Smooth muscle cell (in vitro differentiated cells): ENCODE data around the gene HYAL1. TPM values are rescaled to one million over a fixed set of nuclear protein-coding genes. Genes with fewer than 3 reads are reported as not detected.

Experiments used
- DNase-seq: peaks from one replicate; lab custom pipeline; 2025; ENCODE audit not compliant: unreplicated experiment; lab: John Stamatoyannopoulos, UW
- H2AFZ ChIP-seq: fragments of 200-600 bp; sonication (generic); 2 replicates; pipeline ENCODE4 v1.6.0; 2016; ENCODE audit warnings: antibody characterized with exemption, low read depth, mild to moderate bottlenecking
- H3F3A ChIP-seq: fragments of 200-600 bp; sonication (generic); 2 replicates; pipeline ENCODE4 v1.6.0; 2017; ENCODE audit warnings: antibody characterized with exemption, low read depth
- H3K27ac ChIP-seq: fragments of 200-600 bp; sonication (generic); 2 replicates; pipeline ENCODE4 v1.5.1; 2016; ENCODE audit warnings: low read depth, mild to moderate bottlenecking
- H3K27me3 ChIP-seq: fragments of 200-600 bp; sonication (generic); 2 replicates; pipeline ENCODE4 v1.6.1; 2016; ENCODE audit warnings: low read depth, mild to moderate bottlenecking
- H3K36me3 ChIP-seq: fragments of 200-600 bp; sonication (generic); 2 replicates; pipeline ENCODE4 v1.5.1; 2016; ENCODE audit warnings: low read depth
- H3K4me1 ChIP-seq: fragments of 200-600 bp; sonication (generic); 2 replicates; pipeline ENCODE4 v1.5.1; 2016; ENCODE audit warnings: low read depth
- H3K4me2 ChIP-seq: fragments of 200-600 bp; sonication (generic); 2 replicates; pipeline ENCODE4 v1.6.0; 2016; ENCODE audit warnings: mild to moderate bottlenecking
- H3K4me3 ChIP-seq: fragments of 200-600 bp; sonication (generic); 2 replicates; pipeline ENCODE4 v1.5.1; 2016; ENCODE audit warnings: mild to moderate bottlenecking
- H3K79me2 ChIP-seq: fragments of 200-600 bp; sonication (generic); 2 replicates; pipeline ENCODE4 v1.6.0; 2016; ENCODE audit warnings: low read depth, mild to moderate bottlenecking
- H3K9ac ChIP-seq: fragments of 200-600 bp; sonication (generic); 2 replicates; pipeline ENCODE4 v1.6.0; 2016; ENCODE audit warnings: low read depth
- H3K9me3 ChIP-seq: fragments of 200-600 bp; sonication (generic); replicated peaks from 2 replicates; pipeline ENCODE4 v1.5.1; 2016; ENCODE audit warnings: low read depth
- H4K20me1 ChIP-seq: fragments of 200-600 bp; sonication (generic); 2 replicates; pipeline ENCODE4 v1.6.0; 2016; ENCODE audit warnings: low read depth
- WGBS: methylation state at CpG from one replicate; pipeline ENCODE4 v1.1.7; 2016; ENCODE audit warnings: low lambda C conversion rate; 5-methylcytosine and 5-hydroxymethylcytosine counted together
- polyA plus RNA-seq: library from polyadenylated mRNA; unstranded; fragments of >200 nt; fragmentation: Nextera tagmentation; extraction: Ambion mirVana; gene quantifications from 2 replicates; pipeline ENCODE4 v1.2.1, GENCODE V29; 2016
- total RNA-seq: library from RNA; depleted of rRNA; stranded (reverse); fragments of >200 nt; gene quantifications from 2 replicates; pipeline ENCODE4 v1.2.3, GENCODE V29; 2014
- TF ChIP-seq, protein P1 (sequence below): fragments of 200-600 bp; sonication (generic); IDR thresholded peaks from 2 replicates; pipeline ENCODE4 v1.5.1; 2017; ENCODE audit warnings: borderline replicate concordance, mild to moderate bottlenecking, antibody characterized with exemption; ENCODE audit not compliant: insufficient read depth, poor library complexity, severe bottlenecking

HYAL1 gene
- total and polyA plus RNA-seq, 2 experiments from 2014 or later, result 1.0 TPM; not detected in 1

DNA sequence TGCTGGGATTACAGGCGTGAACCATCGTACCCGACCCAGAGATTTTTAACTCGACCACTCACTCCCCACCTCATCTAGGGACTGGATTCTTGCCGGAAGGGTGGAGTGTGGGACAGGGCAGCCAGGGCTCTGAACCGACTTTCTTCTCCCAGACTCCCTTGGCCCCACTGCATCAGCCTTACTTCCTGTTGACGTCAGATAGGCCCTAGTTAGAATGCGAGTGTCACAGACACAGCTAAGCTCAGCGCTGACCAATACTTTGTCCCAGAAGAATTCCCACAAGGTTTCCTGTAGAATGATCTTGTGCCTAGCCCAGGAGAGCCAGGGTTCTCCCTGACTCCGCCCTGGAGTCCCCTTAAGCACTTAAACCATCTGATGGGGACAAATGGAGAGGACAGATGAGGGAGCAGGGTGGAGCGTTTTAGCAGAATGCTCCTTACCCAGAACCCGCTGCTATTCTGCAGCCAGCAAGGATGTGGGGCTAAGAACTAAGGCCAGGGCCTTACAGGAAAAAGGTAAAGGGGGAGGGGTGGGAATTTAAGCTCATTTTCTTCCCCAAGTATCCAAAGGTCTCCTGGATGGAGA is 30.5 kb upstream of the HYAL1 start:
- Histone ChIP-seq H3K4me1 (peaks cover 32% of the 10 kb centered on the region), H3K9me3 (no peaks in the 10 kb centered on the region), H4K20me1 (peaks cover 48% of the 10 kb centered on the region), H3K27ac (peak overlapping the region; percentile 93), H3K9ac (peak overlapping the region; percentile 39), H3K4me3 (no peak overlapping the region), H3K79me2 (peaks cover 62% of the 10 kb centered on the region), H3K4me2 (peak overlapping the region; percentile 89), H3F3A (peaks cover 21% of the 10 kb centered on the region), H3K36me3 (no peaks in the 10 kb centered on the region), H2AFZ (no peak overlapping the region), H3K27me3 (no peaks in the 10 kb centered on the region)
- no peak for DNase-seq
- TF ChIP-seq, protein P1, sequence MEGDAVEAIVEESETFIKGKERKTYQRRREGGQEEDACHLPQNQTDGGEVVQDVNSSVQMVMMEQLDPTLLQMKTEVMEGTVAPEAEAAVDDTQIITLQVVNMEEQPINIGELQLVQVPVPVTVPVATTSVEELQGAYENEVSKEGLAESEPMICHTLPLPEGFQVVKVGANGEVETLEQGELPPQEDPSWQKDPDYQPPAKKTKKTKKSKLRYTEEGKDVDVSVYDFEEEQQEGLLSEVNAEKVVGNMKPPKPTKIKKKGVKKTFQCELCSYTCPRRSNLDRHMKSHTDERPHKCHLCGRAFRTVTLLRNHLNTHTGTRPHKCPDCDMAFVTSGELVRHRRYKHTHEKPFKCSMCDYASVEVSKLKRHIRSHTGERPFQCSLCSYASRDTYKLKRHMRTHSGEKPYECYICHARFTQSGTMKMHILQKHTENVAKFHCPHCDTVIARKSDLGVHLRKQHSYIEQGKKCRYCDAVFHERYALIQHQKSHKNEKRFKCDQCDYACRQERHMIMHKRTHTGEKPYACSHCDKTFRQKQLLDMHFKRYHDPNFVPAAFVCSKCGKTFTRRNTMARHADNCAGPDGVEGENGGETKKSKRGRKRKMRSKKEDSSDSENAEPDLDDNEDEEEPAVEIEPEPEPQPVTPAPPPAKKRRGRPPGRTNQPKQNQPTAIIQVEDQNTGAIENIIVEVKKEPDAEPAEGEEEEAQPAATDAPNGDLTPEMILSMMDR, result no peak
- 70% methylated on average over 12 of the region's 12 CpGs for WGBS

DNA sequence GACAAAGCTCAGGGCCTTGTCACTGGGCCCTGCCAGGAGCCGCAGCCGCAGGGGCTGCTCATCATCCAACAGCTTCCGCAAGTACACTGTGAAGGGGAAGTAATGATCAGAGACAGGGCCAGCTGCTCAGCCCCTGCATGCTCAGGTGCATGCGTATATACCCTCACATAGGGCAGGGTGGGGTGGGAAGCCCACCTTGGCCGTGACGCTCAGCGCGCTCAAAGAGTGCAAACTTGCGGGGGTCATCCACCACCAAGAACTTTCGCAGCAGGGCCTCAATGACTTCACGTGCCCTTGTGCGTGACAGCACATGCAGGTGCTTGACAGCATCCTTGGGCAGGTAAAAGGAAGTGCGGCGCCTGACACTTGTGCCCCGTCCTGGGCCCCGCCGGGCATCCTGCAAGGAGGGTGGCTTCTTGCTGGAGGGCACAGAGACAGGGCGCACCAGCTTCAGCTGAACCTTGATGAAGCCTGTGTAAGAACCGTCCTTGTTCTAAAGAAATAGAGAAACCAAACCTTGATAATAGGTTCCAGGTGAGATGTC is 28.1 kb upstream of the HYAL1 start:
- 97% methylated on average over 19 of the region's 19 CpGs for WGBS

DNA sequence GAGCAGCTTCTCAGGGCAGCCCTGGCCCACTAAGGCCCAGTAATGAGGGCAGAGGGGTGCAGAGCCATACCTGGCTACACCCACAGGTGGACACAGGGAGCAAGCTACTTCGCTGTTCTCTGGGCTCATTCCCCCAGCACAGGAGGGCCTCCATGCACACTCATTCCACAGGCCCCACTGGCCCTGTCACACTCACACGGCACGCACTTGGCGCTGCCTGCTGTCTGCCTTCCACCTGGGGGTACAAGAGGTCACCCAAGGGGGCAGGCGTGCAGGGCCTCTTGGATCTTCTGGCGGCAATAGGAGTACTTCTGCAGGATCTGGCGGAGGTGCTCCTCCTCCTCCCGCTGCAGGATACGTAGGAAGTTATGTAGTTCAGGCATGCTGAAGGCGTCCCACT is 27.0 kb upstream of the HYAL1 start:
- WGBS, result 98% methylated on average over 10 of the region's 10 CpGs
- Histone ChIP-seq H3K36me3 (no peaks in the 10 kb centered on the region), H3F3A (peaks cover 16% of the 10 kb centered on the region), H3K79me2 (peaks cover 63% of the 10 kb centered on the region), H3K4me3 (no peak overlapping the region), H2AFZ (no peak overlapping the region), H3K9ac (no peak overlapping the region), H3K9me3 (no peaks in the 10 kb centered on the region), H3K4me2 (no peak overlapping the region), H4K20me1 (peaks cover 39% of the 10 kb centered on the region), H3K27me3 (no peaks in the 10 kb centered on the region), H3K4me1 (peaks cover 24% of the 10 kb centered on the region), H3K27ac (no peak overlapping the region)
- TF ChIP-seq, protein P1, result no peak
- no peak for DNase-seq

More for the DNA sequence above, 28.1 kb upstream of the HYAL1 start:
- H3K4me1 ChIP-seq, result peaks cover 34% of the 10 kb centered on the region
- H3K27ac ChIP-seq, result no peak overlapping the region
- H3F3A ChIP-seq, result peaks cover 16% of the 10 kb centered on the region
- peaks cover 48% of the 10 kb centered on the region for H4K20me1 ChIP-seq
- no peaks in the 10 kb centered on the region for H3K9me3 ChIP-seq
- H3K79me2 ChIP-seq, result peaks cover 72% of the 10 kb centered on the region
- no peaks in the 10 kb centered on the region for H3K27me3 ChIP-seq
- no peak for DNase-seq
- no peaks in the 10 kb centered on the region for H3K36me3 ChIP-seq
- H3K9ac ChIP-seq, result no peak overlapping the region
- no peak overlapping the region for H3K4me2 ChIP-seq
- no peak overlapping the region for H3K4me3 ChIP-seq
- H2AFZ ChIP-seq, result no peak overlapping the region
- TF ChIP-seq, protein P1, result no peak
